Stimulated activated CD4-positive, alpha-beta T cell treated with anti-CD3 and anti-CD28 coated beads, Interleukin-2, amount 100 ng/mL, for 24 hours (primary cell): Measurements from ENCODE around the gene ZNF605.
A peak's percentile ranks its signal among the peaks of the same experiment; 100 is the strongest.
"Not testable (repeated sequence)": the region's sequence is repeated elsewhere in the genome, so short reads cannot be mapped to it uniquely, and the experiment has no call there.

Experiments used
- DNase-seq, 2 donors: peaks; one replicate each; pipeline ENCODE4 v3.0.0-alpha.2; 2020

ZNF605 gene

GRCh38 chr12:132904718-132905328 is 51.3 kb downstream of the ZNF605 start:
- DNase-seq: peak; percentile 92 to 94

DNA sequence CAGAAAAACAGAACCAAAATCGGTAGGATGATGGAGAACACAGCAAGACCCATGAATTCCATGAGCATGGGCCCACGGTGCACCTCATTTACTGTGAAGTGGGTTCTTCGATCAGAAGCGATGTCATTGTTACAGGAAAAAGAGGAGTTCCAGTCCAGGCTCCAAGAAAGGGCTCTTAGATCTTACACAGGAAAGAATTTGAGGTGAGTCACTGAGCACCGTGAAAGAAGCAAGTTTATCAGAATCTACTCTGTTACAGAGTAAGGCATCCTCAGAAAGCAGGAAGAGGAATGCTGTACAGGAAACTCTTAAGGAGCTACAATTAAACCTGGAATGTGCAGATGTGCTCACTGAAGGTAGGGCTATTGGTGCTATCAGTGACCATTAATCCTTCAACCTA is 57.1 kb downstream of the ZNF605 start:
- no peak for DNase-seq

- DNase-seq: no peak
These were observed 67.3 kb downstream of the ZNF605 start for GRCh38 chr12:132888852-132889251.

GRCh38 chr12:132887513-132888351 is 68.4 kb downstream of the ZNF605 start, which contains the start of gene CHFR:
CHFR (minus strand) TSS chr12:132887605; CDS start chr12:132887328, 277 bp downstream.
- DNase-seq: peak; percentile 93 to 94

- DNase-seq: no peak
These were observed 69.3 kb downstream of the ZNF605 start for GRCh38 chr12:132886529-132887477.

DNA sequence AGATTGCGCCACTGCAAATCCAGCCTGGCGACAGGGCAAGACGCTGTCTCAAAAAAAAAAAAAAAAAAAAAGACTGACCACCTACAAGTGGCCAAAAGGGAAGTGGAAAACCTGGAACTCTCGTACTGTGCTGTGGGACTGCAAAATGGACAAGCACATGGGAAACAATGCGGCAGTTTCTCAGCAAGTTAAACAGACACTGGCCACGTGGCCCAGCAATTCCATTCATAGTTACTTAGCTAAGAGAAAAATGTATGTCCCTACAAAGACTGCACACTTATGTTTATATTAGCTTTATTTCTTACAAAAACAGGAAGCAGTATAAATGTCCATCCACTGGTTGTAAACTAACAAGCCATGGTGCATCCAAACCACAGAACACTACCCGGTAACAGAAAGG is 74.3 kb downstream of the ZNF605 start:
- no peak for DNase-seq

GRCh38 chr12:132874620-132875019 is 81.5 kb downstream of the ZNF605 start:
- not testable (repeated sequence) for DNase-seq

DNA sequence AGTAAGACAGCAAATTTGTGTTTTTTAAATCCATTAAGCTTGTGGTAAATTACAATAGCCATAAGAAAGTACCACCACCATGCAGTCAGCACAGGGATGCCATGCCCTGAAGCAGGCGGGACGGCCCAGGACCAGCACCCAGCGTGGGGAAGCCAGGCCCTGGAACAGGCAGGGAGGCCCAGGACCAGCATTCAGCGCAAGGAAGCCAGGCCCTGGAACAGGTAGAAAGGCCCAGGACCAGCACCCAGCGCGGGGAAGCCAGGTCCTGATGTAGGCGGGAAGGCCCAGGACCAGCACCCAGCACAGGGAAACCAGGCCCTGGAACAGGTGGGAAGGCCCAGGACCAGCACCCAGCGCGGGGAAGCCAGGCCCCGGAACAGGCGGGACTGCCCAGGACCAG is 81.9 kb downstream of the ZNF605 start:
- no peak for DNase-seq

GRCh38 chr12:132873724-132874123 is 82.4 kb downstream of the ZNF605 start:
- no peak for DNase-seq

DNA sequence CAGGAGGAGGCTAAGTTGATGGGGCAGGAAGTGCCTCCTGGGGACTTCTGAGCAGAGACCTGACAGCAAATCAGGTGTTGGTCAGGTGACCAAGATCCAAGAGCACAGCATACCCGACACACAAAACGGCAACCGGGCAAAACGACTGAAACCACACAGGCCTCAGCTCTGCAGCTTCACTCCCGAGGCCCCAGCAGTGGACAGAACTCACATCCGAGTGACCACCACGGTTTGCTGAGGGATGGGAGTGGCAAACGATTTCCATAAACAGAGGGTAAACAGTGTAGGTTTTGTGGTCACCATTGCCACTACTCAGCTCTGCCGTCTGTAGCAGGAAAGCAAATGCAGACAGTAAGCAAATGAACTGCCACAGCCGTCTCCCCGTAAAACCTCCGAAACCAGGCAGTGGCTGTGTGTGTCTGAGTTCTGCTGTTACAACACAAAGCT is 83.1 kb downstream of the ZNF605 start:
- peak in 1 of 2 donors; percentile 26 for DNase-seq

DNA sequence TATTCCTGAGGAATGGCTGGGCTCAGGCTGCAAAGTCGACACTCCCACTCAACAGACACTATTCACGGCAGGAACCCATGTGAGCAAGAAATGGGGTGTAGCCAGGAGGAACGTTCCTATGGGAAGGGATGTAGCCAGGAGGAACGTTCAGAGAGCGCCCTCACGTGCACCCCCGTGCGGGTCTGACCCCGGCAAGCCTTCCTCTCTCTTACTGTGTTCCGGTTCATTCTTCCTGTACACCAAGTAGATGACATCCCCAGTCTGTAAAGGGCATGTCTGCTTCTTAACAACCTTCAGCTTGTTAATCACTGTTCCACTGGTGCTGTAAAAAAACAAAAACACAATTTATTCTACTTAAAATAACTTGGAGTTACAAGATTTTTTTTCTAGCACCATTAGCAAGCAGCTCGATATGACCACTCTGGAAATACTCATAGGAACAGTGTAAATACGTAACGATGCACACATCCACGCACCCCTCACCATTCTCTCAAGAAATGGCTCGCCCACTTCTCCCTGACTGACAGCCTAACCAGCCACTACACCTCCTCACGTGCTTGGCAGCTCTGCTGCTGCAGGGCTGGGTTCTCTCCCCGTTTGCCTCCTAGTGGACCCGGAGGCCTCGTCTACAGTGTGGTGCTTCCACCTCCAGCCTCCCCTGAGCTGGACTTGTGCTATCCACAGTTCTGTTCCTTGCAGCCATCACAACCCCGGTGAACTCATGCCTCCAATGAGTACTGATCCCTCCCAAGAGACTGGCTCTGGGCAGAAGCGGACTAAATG is 83.8 kb downstream of the ZNF605 start:
- DNase-seq: no peak

DNA sequence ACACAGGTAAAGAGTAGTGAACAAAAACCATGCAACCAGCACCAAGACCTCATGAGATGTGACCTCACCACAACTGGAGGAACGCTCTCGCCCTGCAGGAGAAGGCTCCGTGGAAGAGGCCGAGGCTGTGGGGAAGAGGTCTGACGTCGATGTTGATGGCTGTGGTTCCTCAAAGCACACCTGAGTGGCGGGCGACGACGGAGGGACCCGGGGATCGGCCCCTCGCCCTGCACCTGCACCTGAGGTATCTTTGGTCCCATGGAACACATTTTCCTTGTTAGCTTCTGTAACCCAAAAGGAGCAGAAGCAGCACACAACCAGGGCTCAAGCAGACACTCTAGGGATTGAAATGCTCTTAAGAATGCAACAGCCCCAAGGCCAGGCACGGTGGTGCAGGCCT is 86.6 kb downstream of the ZNF605 start:
- no peak for DNase-seq
